ENCODE data around the gene PLEKHM3. TPM values are rescaled to one million over a fixed set of nuclear protein-coding genes. Genes with fewer than 3 reads are reported as not detected.
"Not testable (repeated sequence)": the region's sequence is repeated elsewhere in the genome, so short reads cannot be mapped to it uniquely, and the experiment has no call there.

The PLEKHM3 gene
- total RNA-seq, 1 donor from 2014 or later: 15.6 TPM

- DNase-seq (ENCODE audit: low spot score): no peak
Measured at GRCh38 chr2:207830778-207831438, 194.4 kb downstream of the PLEKHM3 start.

- no peak for DNase-seq (ENCODE audit: low spot score)
Measured at GRCh38 chr2:207828361-207829057, 196.8 kb downstream of the PLEKHM3 start.

- DNase-seq (ENCODE audit: low spot score): no peak
Measured at GRCh38 chr2:207825978-207826377, 199.3 kb downstream of the PLEKHM3 start.

GRCh38 chr2:207825045-207825954, 200.0 kb downstream of the PLEKHM3 start:
- DNase-seq (ENCODE audit: low spot score): no peak

GRCh38 chr2:207823865-207824264, 201.5 kb downstream of the PLEKHM3 start:
- no peak for DNase-seq (ENCODE audit: low spot score)

GRCh38 chr2:207819839-207820784, 205.2 kb downstream of the PLEKHM3 start:
- peak; percentile 6 for DNase-seq (ENCODE audit: low spot score)

GRCh38 chr2:207819021-207819797, 206.1 kb downstream of the PLEKHM3 start:
- DNase-seq (ENCODE audit: low spot score): peak; percentile 8

- DNase-seq (ENCODE audit: low spot score): no peak
Measured at GRCh38 chr2:207816546-207816945, 208.8 kb downstream of the PLEKHM3 start.

- no peak for DNase-seq (ENCODE audit: low spot score)
Measured at GRCh38 chr2:207815254-207815653, 210.1 kb downstream of the PLEKHM3 start.

- no peak for DNase-seq (ENCODE audit: low spot score)
Measured at GRCh38 chr2:207813942-207814341, 211.4 kb downstream of the PLEKHM3 start.

GRCh38 chr2:207813221-207813916, 212.0 kb downstream of the PLEKHM3 start:
- no peak for DNase-seq (ENCODE audit: low spot score)

GRCh38 chr2:207812726-207813080, 212.6 kb downstream of the PLEKHM3 start:
- DNase-seq (ENCODE audit: low spot score): no peak

- no peak for DNase-seq (ENCODE audit: low spot score)
Measured at GRCh38 chr2:207812058-207812725, 213.1 kb downstream of the PLEKHM3 start.

GRCh38 chr2:207811658-207812057, 213.7 kb downstream of the PLEKHM3 start:
- DNase-seq (ENCODE audit: low spot score): not testable (repeated sequence)

- no peak for DNase-seq (ENCODE audit: low spot score)
Measured at GRCh38 chr2:207810200-207810788, 215.0 kb downstream of the PLEKHM3 start.

GRCh38 chr2:207808119-207808518, 217.2 kb downstream of the PLEKHM3 start:
- no peak for DNase-seq (ENCODE audit: low spot score)

- no peak for DNase-seq (ENCODE audit: low spot score)
Measured at GRCh38 chr2:207807516-207807915, 217.8 kb downstream of the PLEKHM3 start.

GRCh38 chr2:207805566-207806226, 219.6 kb downstream of the PLEKHM3 start:
- no peak for DNase-seq (ENCODE audit: low spot score)
